NCI-H2196 treated with DMSO at 0.1 percent for 48 hours (cell line): ENCODE measurements around the gene MRPL34.
"Not testable (repeated sequence)": the region's sequence is repeated elsewhere in the genome, so short reads cannot be mapped to it uniquely, and the experiment has no call there.

ENCODE experiments used
- DNase-seq: peaks from one replicate; lab custom pipeline; 2025; ENCODE audit not compliant: unreplicated experiment; lab: John Stamatoyannopoulos, UW

Gene MRPL34

GRCh38 chr19:17305517-17306284, at the start of gene MRPL34:
TSS of gene MRPL34 (plus strand) at chr19:17305872. CDS start at chr19:17305893, 21 bp downstream.
- DNase-seq, result peak; percentile 99

GRCh38 chr19:17256130-17256529, 49.5 kb upstream of the MRPL34 start:
- no peak for DNase-seq

- no peak for DNase-seq
Measured at GRCh38 chr19:17259118-17259780, 46.4 kb upstream of the MRPL34 start.

- no peak for DNase-seq
Measured at GRCh38 chr19:17259934-17260333, 45.7 kb upstream of the MRPL34 start.

- peak; percentile 74 for DNase-seq
Measured at GRCh38 chr19:17260842-17261325, 44.8 kb upstream of the MRPL34 start.

GRCh38 chr19:17262557-17262956, 43.1 kb upstream of the MRPL34 start:
- DNase-seq, result no peak

- DNase-seq, result no peak
Measured at GRCh38 chr19:17263712-17264640, 41.7 kb upstream of the MRPL34 start.

- no peak for DNase-seq
Measured at GRCh38 chr19:17264641-17264979, 41.1 kb upstream of the MRPL34 start, which contains the start of gene USHBP1. TSS of gene USHBP1 (minus strand) at chr19:17264745. CDS start at chr19:17264299, 446 bp downstream.

- DNase-seq, result no peak
Measured at GRCh38 chr19:17266026-17266425, 39.6 kb upstream of the MRPL34 start.

- DNase-seq, result no peak
Measured at GRCh38 chr19:17266589-17266974, 39.1 kb upstream of the MRPL34 start.

GRCh38 chr19:17266975-17267788, 38.5 kb upstream of the MRPL34 start, which contains the start of gene BABAM1:
TSS of gene BABAM1 (plus strand) at chr19:17267443. CDS start at chr19:17268807, 1,364 bp downstream.
- peak; percentile 97 for DNase-seq

- DNase-seq, result no peak
Measured at GRCh38 chr19:17268754-17269153, 36.9 kb upstream of the MRPL34 start.

GRCh38 chr19:17274892-17275291, 30.8 kb upstream of the MRPL34 start:
- DNase-seq, result not testable (repeated sequence)

GRCh38 chr19:17275441-17276175, 30.1 kb upstream of the MRPL34 start:
- no peak for DNase-seq

GRCh38 chr19:17279436-17279835, 26.2 kb upstream of the MRPL34 start:
- DNase-seq, result no peak

GRCh38 chr19:17281391-17282304, 24.0 kb upstream of the MRPL34 start, which contains the start of gene ANKLE1:
TSS of gene ANKLE1 (plus strand) at chr19:17281901. CDS start at chr19:17281921, 20 bp downstream.
- no peak for DNase-seq

- DNase-seq, result peak; percentile 79
Measured at GRCh38 chr19:17282488-17283125, 23.1 kb upstream of the MRPL34 start.

- DNase-seq, result no peak
Measured at GRCh38 chr19:17283504-17283996, 22.1 kb upstream of the MRPL34 start.
